ENCODE data around the gene BNIP2.

DNA sequence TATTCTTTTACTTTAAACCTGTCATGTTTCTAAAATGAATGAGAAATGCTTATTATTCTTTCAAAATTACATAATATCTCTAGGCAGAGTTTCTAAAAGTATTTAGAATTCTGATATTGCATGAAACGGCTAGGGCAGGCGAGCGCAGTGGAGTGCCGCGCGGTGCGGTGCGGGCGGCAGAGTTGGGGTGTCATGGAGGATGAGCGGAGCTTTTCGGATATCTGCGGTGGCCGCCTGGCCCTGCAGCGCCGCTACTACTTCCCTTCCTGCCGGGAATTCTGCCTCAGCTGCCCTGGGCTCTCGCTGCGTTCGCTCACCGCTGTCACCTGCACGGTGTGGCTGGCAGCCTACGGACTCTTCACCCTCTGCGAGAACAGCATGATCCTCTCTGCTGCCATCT, 12.6 kb downstream of the BNIP2 start:
- TF ChIP-seq EZH2phosphoT487 (IDR thresholded peaks at IDR 0.05; ENCODE audit: insufficient read depth, low read depth) (no peak), EZH2 (IDR thresholded peaks at IDR 0.05; ENCODE audit: insufficient read depth, poor library complexity, severe bottlenecking) (no peak)

All from GM23248 (cell line).